Measurements from ENCODE around the gene EXOC6B.
A peak's percentile ranks its signal among the peaks of the same experiment; 100 is the strongest.
"Not testable (repeated sequence)": the region's sequence is repeated elsewhere in the genome, so short reads cannot be mapped to it uniquely, and the experiment has no call there.

The EXOC6B gene

GRCh38 chr2:72676341-72677025 is 149.3 kb downstream of the EXOC6B start:
- peak; percentile 19 for DNase-seq

DNA sequence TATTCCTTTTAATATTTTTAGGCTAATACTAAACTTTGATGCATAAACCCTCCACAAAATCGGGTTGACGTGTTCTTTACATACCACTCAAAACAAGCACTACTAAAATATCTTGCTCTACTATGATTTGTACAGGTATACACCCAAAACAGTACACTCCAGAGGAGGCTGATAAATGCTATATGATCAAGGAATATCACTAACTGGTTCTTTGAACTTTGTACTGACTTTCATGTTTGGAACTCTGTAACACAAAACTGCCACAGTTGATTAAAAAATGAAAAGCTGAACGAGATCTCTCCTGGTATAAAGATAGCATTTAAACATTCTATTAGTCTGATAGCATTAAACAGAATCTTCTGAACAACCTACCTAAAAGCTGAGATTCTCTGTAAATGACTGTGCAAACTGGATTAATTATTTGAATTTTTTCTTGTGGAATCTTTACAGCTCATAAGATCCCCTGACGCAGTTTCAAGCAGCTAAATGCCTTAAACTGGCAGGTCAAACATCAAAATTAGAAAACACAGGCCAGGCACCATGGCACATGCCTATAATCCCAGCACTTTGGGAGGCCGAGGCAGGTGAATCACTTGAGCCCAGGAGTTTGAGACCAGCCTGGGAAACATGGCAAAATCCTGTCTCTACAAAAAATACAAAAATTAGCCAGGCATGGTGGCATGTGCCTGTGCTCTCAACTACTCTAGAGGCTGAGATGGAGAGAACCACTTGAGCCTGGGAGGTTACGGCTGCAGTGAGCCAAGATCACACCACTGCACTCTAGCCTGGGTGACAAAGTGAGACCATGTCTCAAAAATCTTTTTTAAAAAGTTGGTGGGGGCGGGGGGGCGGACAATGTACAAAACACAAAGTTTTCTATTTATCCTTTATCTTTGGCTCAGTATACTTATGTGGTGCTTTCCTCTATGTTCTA is 150.6 kb downstream of the EXOC6B start:
- no peak for DNase-seq

- peak; percentile 73 for DNase-seq
Observed at GRCh38 chr2:72673279-72673678, 152.6 kb downstream of the EXOC6B start.

GRCh38 chr2:72669121-72669520 is 156.7 kb downstream of the EXOC6B start:
- DNase-seq = peak; percentile 80

DNA sequence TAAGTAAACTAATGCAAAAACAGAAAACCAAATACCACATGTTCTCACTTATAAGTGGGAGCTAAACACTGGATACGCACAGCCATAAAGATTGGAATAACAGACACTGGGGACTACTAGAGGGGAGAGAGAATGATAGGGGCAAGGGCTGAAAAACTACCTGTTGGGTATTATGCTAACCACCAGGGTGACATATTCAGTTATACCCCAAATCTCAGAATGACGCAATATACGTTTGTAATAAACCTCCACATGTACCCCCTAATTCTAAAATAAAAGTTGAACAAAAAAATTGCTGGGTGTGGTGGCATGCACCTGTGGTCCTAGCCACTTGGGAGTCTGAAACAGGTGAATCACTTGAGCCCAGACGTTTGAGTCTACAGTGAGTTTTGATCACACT is 157.2 kb downstream of the EXOC6B start:
- no peak for DNase-seq

- DNase-seq = no peak
Observed at GRCh38 chr2:72665448-72665847, 160.4 kb downstream of the EXOC6B start.

- DNase-seq = no peak
Observed at GRCh38 chr2:72661985-72662384, 163.8 kb downstream of the EXOC6B start.

- DNase-seq = no peak
Observed at GRCh38 chr2:72649810-72650209, 176.0 kb downstream of the EXOC6B start.

- not testable (repeated sequence) for DNase-seq
Observed at GRCh38 chr2:72641221-72641620, 184.6 kb downstream of the EXOC6B start.

DNA sequence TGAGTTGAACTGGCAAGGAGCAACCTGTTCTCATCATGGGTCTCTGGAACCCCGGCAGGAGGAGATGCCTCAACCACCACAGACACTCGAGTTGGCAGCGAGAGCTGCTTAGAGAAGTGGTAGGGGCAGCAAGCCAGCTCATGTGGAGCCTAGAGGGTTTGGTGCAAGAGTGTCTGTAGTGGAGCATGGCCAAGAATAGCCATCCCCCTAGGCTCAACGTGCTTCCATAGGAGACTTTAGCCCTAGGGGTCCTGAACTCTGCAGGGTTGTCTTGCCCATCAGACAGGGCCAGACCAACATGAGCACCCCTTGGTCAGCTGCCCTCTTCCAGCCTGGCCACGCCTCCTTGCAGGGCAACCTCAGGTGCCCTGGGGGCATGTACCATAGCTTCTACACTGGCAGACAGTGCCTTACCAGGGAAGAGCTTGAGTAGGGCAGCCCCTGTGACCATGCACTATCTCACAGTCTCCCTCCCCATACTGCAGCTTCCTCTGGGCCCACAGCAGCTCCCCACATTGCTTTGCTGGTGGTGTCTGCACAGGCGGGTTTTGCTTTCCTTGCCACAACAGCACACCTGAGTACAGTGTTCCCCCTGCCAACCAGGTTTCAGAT is 187.1 kb downstream of the EXOC6B start:
- no peak for DNase-seq

DNA sequence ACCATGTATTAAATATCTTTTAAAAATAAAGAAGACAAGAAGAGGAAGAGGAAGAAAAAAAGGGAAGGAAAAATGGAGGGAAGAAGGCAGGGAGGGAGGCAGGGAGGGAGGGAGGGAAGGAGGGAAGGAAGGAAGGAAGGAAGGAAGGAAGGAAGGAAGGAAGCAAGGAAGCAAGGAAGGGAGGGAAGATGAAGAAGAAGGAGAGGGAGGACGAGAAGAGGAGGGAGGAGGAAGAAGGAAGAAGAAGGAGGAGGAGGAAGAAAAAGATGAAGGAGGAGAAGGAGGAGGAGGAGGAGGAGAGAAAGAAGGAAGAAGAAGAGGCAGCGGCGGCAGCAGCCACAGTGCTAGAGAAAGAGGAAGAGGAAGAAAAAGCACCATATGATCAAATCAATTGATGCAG is 189.6 kb downstream of the EXOC6B start:
- DNase-seq = no peak

DNA sequence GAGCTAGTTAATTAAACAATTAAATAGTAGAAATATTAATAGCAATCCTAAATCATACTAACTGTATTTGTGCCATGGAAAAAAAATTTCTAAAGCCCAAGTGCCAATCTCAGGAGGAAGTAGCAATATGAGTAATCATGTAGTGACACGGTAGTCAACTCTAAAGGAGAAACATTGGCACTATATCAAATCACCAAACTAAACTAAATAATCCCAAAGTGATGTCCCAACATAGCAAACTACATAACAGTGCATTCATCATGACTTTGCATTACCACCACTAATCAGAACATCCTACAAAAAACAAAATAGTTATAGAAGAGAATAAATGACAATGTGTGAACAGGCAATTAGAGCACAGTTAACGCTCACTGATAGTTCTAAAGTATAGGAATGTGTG is 195.1 kb downstream of the EXOC6B start:
- DNase-seq = no peak

GRCh38 chr2:72629062-72629461 is 196.8 kb downstream of the EXOC6B start:
- DNase-seq = no peak

DNA sequence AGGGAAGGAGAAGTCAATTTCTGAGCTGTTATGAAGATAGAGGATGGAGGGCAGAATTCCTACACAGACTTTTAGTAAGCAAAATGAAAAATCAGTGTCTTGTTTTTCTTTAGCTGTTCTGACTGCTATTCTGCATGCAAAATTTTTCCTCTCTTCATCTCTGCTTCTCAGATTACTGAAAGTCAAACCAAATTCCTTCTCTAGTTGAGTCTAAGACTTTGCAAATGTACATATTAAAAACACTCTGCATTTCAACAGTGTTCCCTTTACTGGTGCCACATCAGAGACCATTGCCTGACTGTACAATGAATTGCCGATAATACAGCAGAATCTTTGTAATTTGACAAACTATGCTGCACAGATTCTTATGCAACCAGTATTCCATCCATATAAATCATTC is 198.8 kb downstream of the EXOC6B start:
- DNase-seq = no peak

GRCh38 chr2:72625366-72625765 is 200.5 kb downstream of the EXOC6B start:
- no peak for DNase-seq

DNA sequence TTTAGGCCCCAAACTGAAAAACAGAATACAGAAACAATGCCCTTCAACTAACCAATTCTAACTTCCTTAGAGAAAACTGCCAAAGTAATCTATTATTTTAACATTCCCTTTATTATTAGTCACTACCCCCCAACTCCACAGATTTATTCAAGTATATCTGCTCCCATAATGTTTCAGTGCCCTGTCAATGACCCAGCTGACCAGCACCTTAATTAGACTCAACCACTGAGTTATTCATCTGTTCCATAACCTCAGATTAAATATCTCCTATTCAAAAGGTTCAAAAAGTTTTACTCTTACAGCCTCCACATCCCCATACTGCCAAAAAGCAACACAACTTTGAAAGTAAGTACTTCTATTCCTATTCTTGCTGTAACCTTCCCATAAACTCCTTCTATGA is 202.4 kb downstream of the EXOC6B start:
- DNase-seq = peak; percentile 12

- no peak for DNase-seq
Observed at GRCh38 chr2:72619626-72620025, 206.2 kb downstream of the EXOC6B start.

GRCh38 chr2:72613931-72614330 is 211.9 kb downstream of the EXOC6B start:
- DNase-seq = no peak

DNA sequence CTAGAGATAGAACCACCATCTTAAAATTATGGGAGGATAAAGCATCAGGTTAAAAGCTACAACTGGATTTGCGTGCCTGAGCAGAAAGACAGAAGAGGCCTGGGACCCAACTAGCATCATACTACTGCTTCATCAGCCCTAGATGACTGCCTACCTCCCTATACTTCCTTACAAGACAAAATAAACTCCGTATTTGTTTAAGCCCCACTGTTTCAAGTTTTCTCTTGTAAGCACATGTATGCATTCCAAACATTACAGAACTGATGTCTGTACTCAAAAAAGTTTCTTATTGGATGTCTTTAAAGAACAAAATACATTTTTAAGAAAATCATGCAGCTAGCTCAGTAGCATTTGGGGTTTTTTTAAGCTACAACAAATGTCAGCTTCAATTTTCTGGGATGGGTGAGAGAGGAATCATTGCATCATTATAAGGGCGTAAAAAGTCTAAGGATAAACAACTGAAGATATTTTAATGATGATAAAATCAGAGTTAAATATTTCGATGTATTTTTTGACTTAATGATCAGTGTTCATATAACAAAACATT is 213.1 kb downstream of the EXOC6B start:
- DNase-seq = no peak

DNA sequence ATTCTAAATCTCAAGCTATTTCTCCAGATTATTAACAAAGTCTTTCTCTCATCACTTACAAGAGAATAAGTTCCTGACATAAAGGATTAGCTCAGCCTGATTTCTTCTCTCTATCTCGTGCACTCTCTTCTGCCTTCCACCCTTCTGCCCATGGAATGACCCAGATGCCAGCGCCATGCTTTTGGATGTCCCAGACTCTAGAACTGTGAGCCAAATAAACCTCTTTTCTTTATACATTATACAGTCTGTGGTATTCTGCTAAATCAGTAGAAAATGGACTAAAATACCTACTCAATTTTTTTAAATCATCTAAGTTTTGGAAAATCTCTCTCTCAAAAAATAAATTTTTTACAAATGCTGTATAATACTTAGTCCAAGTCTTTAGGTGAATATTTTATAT is 218.6 kb downstream of the EXOC6B start:
- no peak for DNase-seq

DNA sequence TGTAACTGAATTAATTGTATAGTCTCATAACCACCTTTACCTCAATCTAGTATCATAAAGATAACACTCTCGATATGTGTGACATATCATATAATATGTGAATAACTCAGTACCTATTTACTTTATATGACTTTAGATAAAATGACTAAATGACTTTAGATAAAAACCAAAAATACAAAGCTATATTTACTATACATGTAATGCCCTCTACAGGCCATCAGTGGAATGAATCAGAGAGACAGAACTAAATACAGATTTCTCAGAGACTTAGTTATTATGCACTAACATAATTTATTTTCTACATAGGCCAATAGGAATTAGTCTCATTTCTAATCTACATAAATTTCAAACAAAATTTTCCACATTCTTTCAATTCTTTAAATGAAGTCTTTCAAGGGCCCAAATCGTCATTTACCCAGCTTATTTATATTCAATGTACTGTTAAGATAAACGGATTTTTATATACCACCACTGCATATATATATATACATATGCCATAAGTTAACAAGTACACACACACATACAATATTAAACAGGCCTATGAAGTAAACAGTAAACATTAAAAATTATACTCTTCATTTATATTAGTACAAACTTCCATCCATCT is 219.9 kb downstream of the EXOC6B start:
- DNase-seq = no peak

GRCh38 chr2:72604468-72604867 is 221.4 kb downstream of the EXOC6B start:
- no peak for DNase-seq

- DNase-seq = no peak
Observed at GRCh38 chr2:72603481-72603880, 222.4 kb downstream of the EXOC6B start.
